ENCODE data around the gene ITPRID1. TPM values are rescaled to one million over a fixed set of nuclear protein-coding genes. Genes with fewer than 3 reads are reported as not detected.

ITPRID1 gene
- total RNA-seq, 2 donors from 2014 or later: not detected

DNA sequence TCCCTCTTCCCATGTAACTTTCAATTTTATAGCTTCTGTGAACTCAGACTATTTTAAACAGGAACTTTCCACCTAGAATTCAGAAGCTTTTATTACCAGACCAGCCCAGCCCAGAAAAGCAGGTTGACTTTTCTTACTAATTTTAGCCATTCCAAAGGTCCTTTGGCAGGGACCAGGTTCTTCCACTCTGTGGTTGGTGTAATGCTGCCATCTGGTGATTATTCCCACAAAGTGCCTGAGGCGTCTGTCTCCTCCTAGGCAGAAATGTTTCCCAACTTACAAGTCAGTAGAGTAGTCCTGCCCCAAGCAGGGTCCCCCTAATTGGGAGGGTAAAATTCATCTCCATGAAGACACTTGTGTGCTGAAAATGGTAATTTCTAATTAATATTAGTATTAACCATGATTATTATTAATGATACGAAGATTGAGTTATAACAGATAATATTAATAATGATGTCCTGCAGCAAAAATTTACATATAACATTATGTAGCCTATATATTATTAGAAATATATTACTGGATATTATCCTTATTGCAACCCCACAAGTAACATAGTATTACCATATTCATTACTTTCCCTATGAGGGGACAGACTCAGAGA is 120.1 kb downstream of the ITPRID1 start:
- Histone ChIP-seq H3K27ac (no peak overlapping the region), H3K9me3 (no peaks in the 10 kb centered on the region), H3K4me1 (no peaks in the 10 kb centered on the region), H3K36me3 (no peaks in the 10 kb centered on the region), H3K27me3 (no peaks in the 10 kb centered on the region), H3K4me3 (no peak overlapping the region)
- no peak for DNase-seq (ENCODE audit: low spot score)
- TF ChIP-seq CTCF (IDR thresholded peaks at IDR 0.05): peak in 1 of 2 donors; percentile 80

DNA sequence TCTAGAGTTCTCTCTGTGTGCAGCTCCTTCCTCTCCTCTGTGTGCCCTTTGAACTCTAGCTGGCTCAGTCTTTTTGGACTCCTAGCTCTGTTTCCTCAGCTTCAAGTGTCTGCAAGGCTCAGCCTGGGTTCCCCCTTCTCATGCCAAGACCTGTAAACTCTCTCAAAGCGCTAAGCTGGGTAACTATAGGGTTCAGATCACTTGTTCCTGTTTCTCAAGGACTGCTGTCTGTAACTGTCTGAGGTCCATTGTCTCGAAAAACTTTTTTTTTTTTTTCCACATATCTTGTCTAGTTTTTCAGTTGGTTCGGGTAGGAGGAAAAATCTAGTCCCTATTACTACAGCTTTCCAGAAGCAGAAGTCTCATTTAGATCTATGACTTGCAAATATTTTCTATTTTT is 126.5 kb downstream of the ITPRID1 start:
- no peak for DNase-seq (ENCODE audit: low spot score)
- no peaks in the 10 kb centered on the region for H3K27me3 ChIP-seq
- H3K4me1 ChIP-seq: no peaks in the 10 kb centered on the region
- no peak overlapping the region for H3K27ac ChIP-seq
- H3K4me3 ChIP-seq: no peak overlapping the region
- no peak for TF ChIP-seq CTCF (IDR thresholded peaks at IDR 0.05)
- no peaks in the 10 kb centered on the region for H3K36me3 ChIP-seq
- no peaks in the 10 kb centered on the region for H3K9me3 ChIP-seq

DNA sequence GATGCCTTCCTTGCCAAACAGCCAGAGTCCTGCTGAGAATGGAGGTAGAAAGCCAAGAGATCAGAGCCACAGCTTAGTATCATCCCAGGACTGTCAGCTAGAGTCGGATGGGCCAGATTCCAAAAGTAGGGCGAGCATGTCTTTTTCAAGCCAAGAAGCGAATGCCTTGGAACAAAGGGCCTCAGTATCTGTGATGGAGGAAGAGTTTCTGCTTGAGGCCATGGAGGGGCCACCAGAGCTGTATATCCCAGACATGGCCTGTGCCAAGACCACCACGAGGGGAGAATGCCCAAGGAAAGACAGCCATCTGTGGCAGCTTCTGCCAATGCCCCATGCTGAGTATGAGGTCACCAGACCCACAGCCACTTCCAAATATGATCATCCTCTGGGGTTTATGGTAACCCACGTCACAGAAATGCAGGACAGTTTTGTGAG is 128.8 kb downstream of the ITPRID1 start:
- H3K36me3 ChIP-seq: no peaks in the 10 kb centered on the region
- no peaks in the 10 kb centered on the region for H3K27me3 ChIP-seq
- no peak overlapping the region for H3K4me3 ChIP-seq
- no peaks in the 10 kb centered on the region for H3K9me3 ChIP-seq
- H3K4me1 ChIP-seq: no peaks in the 10 kb centered on the region
- DNase-seq (ENCODE audit: low spot score): no peak
- no peak for TF ChIP-seq CTCF (IDR thresholded peaks at IDR 0.05)
- no peak overlapping the region for H3K27ac ChIP-seq

DNA sequence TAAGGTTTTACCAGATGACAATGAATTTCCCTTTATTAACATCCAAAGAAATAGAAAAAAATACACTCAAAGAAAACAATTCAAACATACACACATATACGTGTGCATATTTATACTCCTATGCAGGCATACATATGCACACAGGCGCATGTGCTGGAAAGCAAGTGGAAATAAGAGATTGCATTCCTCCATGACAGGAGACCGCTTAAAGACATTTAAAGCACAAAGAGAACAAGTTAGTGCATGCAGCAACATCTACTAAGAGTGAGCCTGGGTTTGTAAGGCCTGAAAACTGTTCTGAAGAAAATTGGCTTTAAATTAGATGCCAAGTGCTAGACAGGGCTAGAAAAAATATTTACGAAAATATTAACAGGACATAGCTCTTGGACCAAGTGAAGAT is 133.1 kb downstream of the ITPRID1 start:
- H3K36me3 ChIP-seq: no peaks in the 10 kb centered on the region
- H3K9me3 ChIP-seq: no peaks in the 10 kb centered on the region
- no peak for TF ChIP-seq CTCF (IDR thresholded peaks at IDR 0.05)
- H3K27me3 ChIP-seq: no peaks in the 10 kb centered on the region
- no peak overlapping the region for H3K27ac ChIP-seq
- no peak for DNase-seq (ENCODE audit: low spot score)
- no peaks in the 10 kb centered on the region for H3K4me1 ChIP-seq
- no peak overlapping the region for H3K4me3 ChIP-seq

- Histone ChIP-seq H3K36me3 (no peaks in the 10 kb centered on the region), H3K4me1 (no peaks in the 10 kb centered on the region), H3K27me3 (no peaks in the 10 kb centered on the region), H3K4me3 (no peak overlapping the region), H3K9me3 (no peaks in the 10 kb centered on the region), H3K27ac (no peak overlapping the region)
- no peak for DNase-seq (ENCODE audit: low spot score)
- no peak for TF ChIP-seq CTCF (IDR thresholded peaks at IDR 0.05)
Observed at GRCh38 chr7:31647511-31647910, 133.6 kb downstream of the ITPRID1 start.

DNA sequence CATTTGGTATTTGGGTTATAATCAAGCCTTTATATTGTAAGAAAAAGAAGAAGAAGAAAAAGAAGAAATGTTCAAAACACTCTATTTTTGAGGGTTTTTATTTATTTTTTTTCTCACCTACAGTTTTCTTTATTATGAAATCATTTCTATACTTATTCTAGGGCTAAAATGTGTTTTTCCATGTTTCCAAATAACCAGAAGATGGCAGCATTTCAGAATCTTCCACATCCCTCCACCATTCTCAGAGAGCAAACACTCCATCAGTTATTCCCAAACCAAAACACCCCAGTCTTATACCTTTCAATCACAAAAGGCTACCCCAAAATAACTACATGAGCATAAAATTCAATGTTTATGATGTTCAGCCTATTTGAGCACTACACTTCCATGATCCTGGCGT is 134.4 kb downstream of the ITPRID1 start:
- TF ChIP-seq CTCF (IDR thresholded peaks at IDR 0.05): peak in 1 of 2 donors; percentile 25
- H3K9me3 ChIP-seq: no peaks in the 10 kb centered on the region
- no peaks in the 10 kb centered on the region for H3K4me1 ChIP-seq
- no peak overlapping the region for H3K27ac ChIP-seq
- no peaks in the 10 kb centered on the region for H3K36me3 ChIP-seq
- no peak overlapping the region for H3K4me3 ChIP-seq
- DNase-seq (ENCODE audit: low spot score): no peak
- H3K27me3 ChIP-seq: no peaks in the 10 kb centered on the region

Data from right atrium auricular region (tissue), 2 donors.